RWPE2 (cell line): Measurements from ENCODE around the gene AIFM3.

Source experiments
- ATAC-seq: fragments of 200-7000 bp; cut with Tn5 transposase; 3 replicates; pipeline ENCODE4 v1.9.1; 2021; ENCODE audit warnings: low read depth
- DNase-seq: peaks from one replicate; pipeline ENCODE4 v3.0.0-alpha.2; 2020; ENCODE audit warnings: low spot score
- H3K27ac ChIP-seq: fragments of 450-650 bp; 2 replicates; pipeline ENCODE4 v1.5.1; 2017; ENCODE audit warnings: mild to moderate bottlenecking; ENCODE audit not compliant: poor library complexity, severe bottlenecking
- H3K27me3 ChIP-seq: fragments of 250-450 bp; sonication (Bioruptor Pico); 2 replicates; pipeline ENCODE4 v1.5.1; 2021; ENCODE audit warnings: mild to moderate bottlenecking, moderate library complexity; ENCODE audit not compliant: insufficient read depth, poor library complexity, severe bottlenecking
- H3K36me3 ChIP-seq: fragments of 250-450 bp; sonication (Bioruptor Pico); 2 replicates; pipeline ENCODE4 v1.5.1; 2020; ENCODE audit warnings: low read depth, mild to moderate bottlenecking, moderate library complexity
- H3K4me1 ChIP-seq: fragments of 250-450 bp; sonication (Bioruptor Pico); 2 replicates; pipeline ENCODE4 v1.5.1; 2021; ENCODE audit warnings: mild to moderate bottlenecking, moderate library complexity; ENCODE audit not compliant: insufficient read depth, poor library complexity, severe bottlenecking
- H3K4me3 ChIP-seq: fragments of 250-450 bp; sonication (Bioruptor Pico); 2 replicates; pipeline ENCODE4 v1.5.1; 2021; ENCODE audit warnings: mild to moderate bottlenecking, moderate library complexity; ENCODE audit not compliant: severe bottlenecking
- H3K9me3 ChIP-seq: fragments of 250-450 bp; sonication (Bioruptor Pico); 2 replicates; pipeline ENCODE4 v1.5.1; 2021; ENCODE audit warnings: mild to moderate bottlenecking, moderate library complexity; ENCODE audit not compliant: severe bottlenecking
- TF ChIP-seq, protein P1 (sequence below): fragments of 450-650 bp; IDR thresholded peaks from one replicate; pipeline ENCODE4 v1.5.1; 2017; ENCODE audit warnings: mild to moderate bottlenecking, moderate library complexity; ENCODE audit not compliant: poor library complexity, severe bottlenecking

The AIFM3 gene

GRCh38 chr22:20998411-20999336, 31.6 kb downstream of the AIFM3 start:
- Histone ChIP-seq H3K27ac (no peak overlapping the region), H3K4me3 (no peak overlapping the region), H3K27me3 (no peaks in the 10 kb centered on the region), H3K4me1 (no peaks in the 10 kb centered on the region), H3K36me3 (peaks cover 23% of the 10 kb centered on the region), H3K9me3 (peaks cover 2% of the 10 kb centered on the region)
- DNase-seq, result no peak
- ATAC-seq, result no peak
- TF ChIP-seq, protein P1, sequence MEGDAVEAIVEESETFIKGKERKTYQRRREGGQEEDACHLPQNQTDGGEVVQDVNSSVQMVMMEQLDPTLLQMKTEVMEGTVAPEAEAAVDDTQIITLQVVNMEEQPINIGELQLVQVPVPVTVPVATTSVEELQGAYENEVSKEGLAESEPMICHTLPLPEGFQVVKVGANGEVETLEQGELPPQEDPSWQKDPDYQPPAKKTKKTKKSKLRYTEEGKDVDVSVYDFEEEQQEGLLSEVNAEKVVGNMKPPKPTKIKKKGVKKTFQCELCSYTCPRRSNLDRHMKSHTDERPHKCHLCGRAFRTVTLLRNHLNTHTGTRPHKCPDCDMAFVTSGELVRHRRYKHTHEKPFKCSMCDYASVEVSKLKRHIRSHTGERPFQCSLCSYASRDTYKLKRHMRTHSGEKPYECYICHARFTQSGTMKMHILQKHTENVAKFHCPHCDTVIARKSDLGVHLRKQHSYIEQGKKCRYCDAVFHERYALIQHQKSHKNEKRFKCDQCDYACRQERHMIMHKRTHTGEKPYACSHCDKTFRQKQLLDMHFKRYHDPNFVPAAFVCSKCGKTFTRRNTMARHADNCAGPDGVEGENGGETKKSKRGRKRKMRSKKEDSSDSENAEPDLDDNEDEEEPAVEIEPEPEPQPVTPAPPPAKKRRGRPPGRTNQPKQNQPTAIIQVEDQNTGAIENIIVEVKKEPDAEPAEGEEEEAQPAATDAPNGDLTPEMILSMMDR, result no peak

DNA sequence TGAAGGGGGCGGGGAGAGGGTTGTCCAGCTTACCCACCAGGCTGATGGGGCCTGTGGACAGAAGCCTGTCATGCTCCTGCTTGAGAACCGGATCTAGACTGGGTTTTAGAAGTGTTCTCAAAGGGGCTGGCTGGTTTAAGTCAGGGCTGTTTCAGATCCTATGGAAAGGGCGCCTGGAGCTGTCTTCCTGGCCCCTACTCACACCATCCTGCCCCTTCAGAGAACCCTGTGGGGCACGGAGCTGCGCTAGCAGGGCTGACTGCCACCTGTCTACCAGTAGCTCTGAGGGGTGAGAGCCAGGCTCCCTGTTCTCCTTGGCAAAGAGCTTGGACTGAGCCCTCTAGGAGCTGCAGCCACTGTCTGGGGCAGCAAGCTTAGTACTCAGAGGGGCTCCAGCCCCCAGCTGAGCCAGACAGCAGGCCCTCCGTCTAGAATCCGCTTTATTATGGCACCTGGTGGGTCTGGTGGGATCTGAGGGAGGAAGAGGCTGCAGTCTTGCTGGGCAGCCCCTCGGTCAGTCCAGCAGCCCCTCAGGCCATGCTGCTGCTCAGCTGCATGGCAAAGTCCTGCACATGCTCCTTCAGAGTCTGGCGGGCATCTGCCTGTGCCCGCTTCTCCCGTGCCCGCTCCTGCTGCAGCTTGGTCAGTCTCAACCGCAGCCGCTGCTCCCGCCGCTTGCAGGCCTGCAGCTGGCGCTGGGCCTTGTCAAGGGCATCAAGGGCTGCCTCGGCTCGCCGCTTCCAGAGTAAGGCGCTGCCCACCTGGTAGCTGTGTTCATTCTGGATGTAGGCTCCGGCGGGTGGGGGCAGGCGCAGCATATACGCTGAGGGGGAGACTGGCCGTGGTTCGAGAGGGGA, 32.5 kb downstream of the AIFM3 start:
- H3K4me1 ChIP-seq, result no peaks in the 10 kb centered on the region
- TF ChIP-seq, protein P1, result no peak
- H3K36me3 ChIP-seq, result peaks cover 23% of the 10 kb centered on the region
- DNase-seq (no peak), ATAC-seq (no peak)
- H3K27me3 ChIP-seq, result no peaks in the 10 kb centered on the region
- H3K27ac ChIP-seq, result no peak overlapping the region
- no peak overlapping the region for H3K4me3 ChIP-seq
- H3K9me3 ChIP-seq, result peaks cover 2% of the 10 kb centered on the region

GRCh38 chr22:21000207-21000986, 33.3 kb downstream of the AIFM3 start:
- Histone ChIP-seq H3K4me3 (peak overlapping the region; percentile 87), H3K27ac (peak overlapping the region; percentile 88), H3K27me3 (no peaks in the 10 kb centered on the region), H3K9me3 (peaks cover 2% of the 10 kb centered on the region), H3K36me3 (peaks cover 23% of the 10 kb centered on the region), H3K4me1 (no peaks in the 10 kb centered on the region)
- DNase-seq (no peak), ATAC-seq (no peak)
- TF ChIP-seq, protein P1, result no peak

- peak overlapping the region; percentile 88 for H3K27ac ChIP-seq
- H3K9me3 ChIP-seq, result peaks cover 2% of the 10 kb centered on the region
- H3K36me3 ChIP-seq, result peaks cover 23% of the 10 kb centered on the region
- no peak; the same call in 2 of the 3 replicates for ATAC-seq
- no peak for DNase-seq
- no peaks in the 10 kb centered on the region for H3K27me3 ChIP-seq
- TF ChIP-seq, protein P1, result no peak
- H3K4me1 ChIP-seq, result no peaks in the 10 kb centered on the region
- peak overlapping the region; percentile 87 for H3K4me3 ChIP-seq
These were observed 34.0 kb downstream of the AIFM3 start for GRCh38 chr22:21000987-21001600.
